Stimulated activated memory B cell treated with anti-CD40 and anti-IgM and Interleukin-4, amounts not matched to agents 10 μg/mL and 1 μg/mL and 100 μg/mL, for 72 hours (primary cell): ENCODE results near the gene NCS1.

ENCODE experiments used
- ATAC-seq: fragments of 150-1000 bp; cut with Tn5 transposase; 2 replicates; pipeline ENCODE4 v1.10.0; 2021
- H3K27ac Mint-ChIP-seq: one replicate; pipeline ENCODE4 v1.8.0; 2022; ENCODE audit warnings: mild to moderate bottlenecking, mixed read lengths
- H3K27me3 Mint-ChIP-seq: one replicate; pipeline ENCODE4 v1.8.0; 2022; ENCODE audit warnings: mixed read lengths
- H3K36me3 Mint-ChIP-seq: one replicate; pipeline ENCODE4 v1.8.0; 2022; ENCODE audit warnings: mixed read lengths
- H3K4me1 Mint-ChIP-seq: one replicate; pipeline ENCODE4 v1.8.0; 2022; ENCODE audit warnings: mixed read lengths
- H3K4me3 Mint-ChIP-seq: one replicate; pipeline ENCODE4 v1.8.0; 2022; ENCODE audit warnings: mild to moderate bottlenecking, moderate library complexity, mixed read lengths
- H3K9me3 Mint-ChIP-seq: one replicate; pipeline ENCODE4 v1.8.0; 2022; ENCODE audit warnings: mixed read lengths

Gene NCS1

DNA sequence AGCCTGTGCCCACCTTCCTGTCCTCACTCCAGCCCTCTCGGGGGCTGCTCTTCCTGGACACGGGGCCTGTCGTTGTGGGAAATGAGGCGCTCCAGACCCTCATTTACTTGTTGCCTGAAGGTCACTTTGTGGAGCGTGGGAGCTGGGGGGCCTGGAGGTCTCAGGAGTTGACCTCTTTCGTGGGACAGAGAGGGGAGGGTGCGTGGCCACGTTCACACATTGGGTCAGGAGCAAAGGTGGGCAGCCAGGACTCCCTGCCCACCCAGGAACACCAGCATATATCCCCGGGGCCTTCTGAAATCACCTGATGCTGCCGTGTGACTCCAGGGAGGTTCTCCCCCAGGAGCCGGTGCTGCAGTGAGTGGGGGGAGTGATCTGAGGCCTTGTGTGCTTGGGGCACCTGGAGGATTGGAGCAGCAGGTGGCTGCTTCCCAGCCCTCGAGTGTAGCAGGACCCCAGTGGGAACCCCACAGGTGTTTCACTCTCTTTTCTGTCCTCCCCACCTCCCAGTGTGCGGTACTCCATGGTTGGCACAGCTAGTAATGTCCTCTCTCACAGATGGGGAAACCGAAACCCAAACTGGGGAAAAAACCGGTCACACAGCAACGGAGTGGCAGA, 20.3 kb downstream of the NCS1 start:
- Mint-ChIP-seq H3K36me3 (no peaks in the 10 kb centered on the region), H3K4me3 (no peak overlapping the region), H3K27ac (no peak overlapping the region), H3K27me3 (peaks cover 49% of the 10 kb centered on the region), H3K4me1 (peaks cover 11% of the 10 kb centered on the region), H3K9me3 (no peaks in the 10 kb centered on the region)
- ATAC-seq = no peak

DNA sequence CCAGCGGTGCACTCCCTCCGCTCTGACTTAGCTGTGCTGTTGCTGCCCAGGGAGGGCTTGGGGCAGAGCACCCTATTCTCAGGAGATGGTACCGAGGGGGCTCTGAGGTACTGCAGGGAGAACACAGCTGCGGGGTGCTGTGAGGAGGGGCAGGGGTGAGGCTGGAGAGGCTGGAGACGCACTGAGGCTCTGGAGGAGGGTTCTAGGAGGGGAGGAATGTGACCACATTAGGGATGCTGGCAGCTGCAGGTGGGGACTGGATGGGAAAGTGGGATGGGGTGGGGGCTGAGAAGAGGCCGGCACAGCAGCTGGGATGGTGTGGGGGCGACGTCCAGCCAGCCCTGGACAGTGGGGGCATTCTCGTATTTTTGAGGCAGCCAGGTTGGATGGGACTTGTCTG, 20.9 kb downstream of the NCS1 start:
- peaks cover 44% of the 10 kb centered on the region for H3K27me3 Mint-ChIP-seq
- no peaks in the 10 kb centered on the region for H3K36me3 Mint-ChIP-seq
- no peak for ATAC-seq
- H3K4me1 Mint-ChIP-seq = peaks cover 11% of the 10 kb centered on the region
- H3K9me3 Mint-ChIP-seq = no peaks in the 10 kb centered on the region
- H3K27ac Mint-ChIP-seq = no peak overlapping the region
- H3K4me3 Mint-ChIP-seq = no peak overlapping the region

DNA sequence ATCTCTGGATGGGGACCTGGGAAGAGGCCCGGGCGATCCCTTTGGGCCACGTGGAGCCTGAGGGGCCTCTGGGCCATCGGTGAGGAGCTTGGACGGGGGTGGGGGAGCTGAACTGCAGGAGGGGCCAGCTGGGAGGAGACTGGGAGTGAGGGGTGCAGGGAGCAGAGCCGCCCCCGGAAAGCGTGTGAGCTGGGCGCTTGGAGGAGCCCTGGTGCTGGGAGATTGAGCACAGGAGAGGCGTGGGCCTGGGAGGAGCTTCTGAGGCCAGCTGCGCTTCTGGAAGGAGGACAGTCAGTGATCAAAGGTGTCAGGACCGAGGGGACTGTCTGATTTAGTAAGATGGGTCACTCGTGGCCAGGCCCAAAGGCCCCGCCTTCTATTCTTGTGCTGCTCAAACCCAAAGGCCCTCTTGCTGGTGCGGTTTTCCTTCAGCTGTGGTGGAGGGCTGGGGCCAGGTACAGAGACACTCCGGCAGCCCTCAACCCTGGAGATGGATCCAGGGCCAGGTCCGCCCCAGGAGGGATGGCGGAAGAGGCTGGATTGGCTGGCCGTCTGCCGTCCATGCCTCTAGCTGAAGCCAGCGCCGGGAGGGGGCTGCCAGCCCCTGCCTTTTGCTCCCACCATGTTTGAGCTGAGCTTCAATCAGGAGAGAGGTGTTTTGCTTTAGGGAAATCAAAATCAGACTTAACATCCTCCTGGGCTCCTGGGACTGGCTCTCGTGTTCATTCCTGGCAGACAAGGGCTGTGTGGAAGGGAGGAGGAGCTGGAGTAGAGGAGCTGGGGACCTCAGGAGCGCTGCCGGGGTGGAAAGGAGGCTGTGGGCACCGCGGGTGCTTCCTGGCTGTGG, 21.6 kb downstream of the NCS1 start:
- peaks cover 44% of the 10 kb centered on the region for H3K27me3 Mint-ChIP-seq
- no peak overlapping the region for H3K4me3 Mint-ChIP-seq
- ATAC-seq = no peak
- H3K4me1 Mint-ChIP-seq = peaks cover 11% of the 10 kb centered on the region
- H3K9me3 Mint-ChIP-seq = no peaks in the 10 kb centered on the region
- peak overlapping the region; percentile 40 for H3K27ac Mint-ChIP-seq
- H3K36me3 Mint-ChIP-seq = no peaks in the 10 kb centered on the region

DNA sequence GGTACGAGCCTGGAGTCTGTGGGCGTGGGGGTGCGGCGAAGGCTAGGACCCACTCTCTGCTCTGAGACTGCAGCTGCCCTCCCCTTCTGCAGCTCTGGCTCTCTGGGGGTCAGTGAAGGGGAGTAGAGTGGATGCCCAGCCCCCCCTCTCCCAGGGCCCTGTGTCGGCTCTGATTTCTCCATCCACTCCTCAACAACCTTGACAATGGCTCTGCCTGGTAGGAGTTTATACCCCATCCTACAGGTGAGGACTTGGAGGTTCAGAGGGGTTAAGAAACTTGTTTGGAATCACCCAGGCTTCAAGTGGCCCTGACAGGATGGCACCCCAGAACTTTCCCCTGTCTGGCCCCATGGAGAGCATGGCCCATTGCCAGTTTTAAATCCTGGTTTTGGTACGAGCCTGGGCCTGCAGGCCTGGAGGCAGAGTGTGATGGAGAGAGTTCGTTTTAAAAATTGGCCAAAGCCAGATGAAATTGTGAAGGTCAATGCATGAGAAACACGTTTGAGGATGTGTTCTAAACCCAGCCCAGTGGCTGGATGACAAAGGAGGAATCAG, 22.3 kb downstream of the NCS1 start:
- Mint-ChIP-seq H3K9me3 (no peaks in the 10 kb centered on the region), H3K36me3 (no peaks in the 10 kb centered on the region), H3K4me3 (no peak overlapping the region), H3K27me3 (peaks cover 44% of the 10 kb centered on the region), H3K27ac (peak overlapping the region; percentile 40), H3K4me1 (peaks cover 11% of the 10 kb centered on the region)
- no peak for ATAC-seq

DNA sequence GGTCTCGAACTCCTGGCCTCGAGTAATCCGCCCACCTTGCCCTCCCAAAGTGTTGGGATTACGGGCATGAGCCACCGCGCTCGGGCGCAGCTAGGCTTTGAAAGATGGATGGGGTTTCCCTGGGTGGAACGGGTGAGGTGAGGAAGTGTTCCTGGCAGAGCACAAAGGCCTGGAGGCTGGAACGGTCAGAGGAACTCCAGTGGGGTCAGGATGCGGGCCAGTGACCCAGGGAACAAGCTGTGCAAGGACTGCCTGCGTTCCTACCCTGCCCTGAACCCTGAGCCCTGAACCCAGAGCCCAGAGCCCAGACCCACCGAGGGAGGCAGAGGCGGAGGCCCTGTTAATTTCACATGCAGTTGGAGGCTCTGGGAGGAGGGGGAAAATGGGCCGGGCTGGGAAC, 23.4 kb downstream of the NCS1 start:
- peaks cover 11% of the 10 kb centered on the region for H3K4me1 Mint-ChIP-seq

DNA sequence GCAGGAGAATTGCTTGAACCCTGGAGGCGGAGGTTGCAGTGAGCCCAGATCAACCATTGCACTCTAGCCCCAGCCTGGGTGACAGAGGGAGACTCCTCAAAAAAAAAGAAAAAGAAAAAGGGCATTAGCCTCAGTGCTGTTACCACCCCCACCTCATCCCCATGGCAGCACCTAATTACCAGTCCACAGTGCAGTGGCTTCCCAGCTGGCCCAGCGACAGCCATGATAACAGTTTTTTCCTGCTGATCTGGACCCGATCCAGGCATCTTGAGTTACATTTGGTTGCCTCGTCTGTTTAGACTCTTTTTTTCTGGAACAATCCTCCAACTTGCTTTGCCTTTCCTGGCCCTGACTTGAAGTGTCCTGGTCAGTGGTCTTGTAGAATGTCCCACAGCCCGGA, 24.4 kb downstream of the NCS1 start:
- peaks cover 11% of the 10 kb centered on the region for H3K4me1 Mint-ChIP-seq
- H3K27ac Mint-ChIP-seq = no peak overlapping the region
- peaks cover 33% of the 10 kb centered on the region for H3K27me3 Mint-ChIP-seq
- H3K4me3 Mint-ChIP-seq = no peak overlapping the region
- no peaks in the 10 kb centered on the region for H3K9me3 Mint-ChIP-seq
- ATAC-seq = no peak
- no peaks in the 10 kb centered on the region for H3K36me3 Mint-ChIP-seq

More for the DNA sequence above, 23.4 kb downstream of the NCS1 start:
- peaks cover 43% of the 10 kb centered on the region for H3K27me3 Mint-ChIP-seq
- no peaks in the 10 kb centered on the region for H3K36me3 Mint-ChIP-seq
- H3K27ac Mint-ChIP-seq = no peak overlapping the region
- no peak for ATAC-seq
- no peaks in the 10 kb centered on the region for H3K9me3 Mint-ChIP-seq
- H3K4me3 Mint-ChIP-seq = no peak overlapping the region

DNA sequence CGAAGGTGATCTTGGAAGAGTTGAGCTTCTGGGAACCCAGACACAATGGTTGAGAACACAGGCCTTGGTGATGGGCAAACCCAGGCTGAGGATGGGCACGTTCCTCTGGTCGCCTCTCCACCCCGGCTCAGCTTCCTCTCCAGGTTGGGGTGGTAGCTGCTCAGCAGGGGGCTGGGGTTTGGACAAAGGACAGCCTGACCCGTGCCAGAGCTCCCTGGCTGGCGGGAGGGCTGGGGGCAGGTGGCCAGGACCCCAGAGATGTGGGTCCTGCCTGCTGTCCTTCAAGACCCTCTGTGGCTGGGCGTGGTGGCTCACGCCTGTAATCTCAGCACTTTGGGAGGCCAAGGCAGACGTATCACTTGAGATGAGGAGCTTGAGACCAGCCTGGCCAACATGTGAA, 25.2 kb downstream of the NCS1 start:
- peaks cover 11% of the 10 kb centered on the region for H3K4me1 Mint-ChIP-seq
- no peaks in the 10 kb centered on the region for H3K9me3 Mint-ChIP-seq
- H3K4me3 Mint-ChIP-seq = no peak overlapping the region
- no peak overlapping the region for H3K27ac Mint-ChIP-seq
- peaks cover 26% of the 10 kb centered on the region for H3K27me3 Mint-ChIP-seq
- ATAC-seq = no peak
- no peaks in the 10 kb centered on the region for H3K36me3 Mint-ChIP-seq

DNA sequence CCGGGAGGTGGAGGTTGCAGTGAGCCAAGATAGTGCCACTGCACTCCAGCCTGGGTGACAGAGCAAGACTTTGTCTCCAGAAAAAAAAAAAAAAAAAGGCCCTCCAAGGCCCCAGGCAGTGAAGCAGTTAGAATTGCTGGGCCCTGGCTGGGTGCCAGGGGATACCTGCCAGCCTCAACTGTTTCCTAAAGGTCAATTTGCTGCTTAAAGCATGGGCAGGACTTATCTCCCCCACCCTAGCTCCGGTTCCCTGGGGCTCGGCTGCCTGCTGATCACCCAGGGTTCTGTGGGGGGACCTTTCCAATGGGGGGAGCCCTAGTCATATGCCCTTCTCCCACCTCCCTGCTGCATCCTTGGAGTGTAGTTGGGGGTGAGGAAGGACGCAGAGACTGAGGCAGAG, 25.7 kb downstream of the NCS1 start:
- no peaks in the 10 kb centered on the region for H3K9me3 Mint-ChIP-seq
- H3K27ac Mint-ChIP-seq = no peak overlapping the region

DNA sequence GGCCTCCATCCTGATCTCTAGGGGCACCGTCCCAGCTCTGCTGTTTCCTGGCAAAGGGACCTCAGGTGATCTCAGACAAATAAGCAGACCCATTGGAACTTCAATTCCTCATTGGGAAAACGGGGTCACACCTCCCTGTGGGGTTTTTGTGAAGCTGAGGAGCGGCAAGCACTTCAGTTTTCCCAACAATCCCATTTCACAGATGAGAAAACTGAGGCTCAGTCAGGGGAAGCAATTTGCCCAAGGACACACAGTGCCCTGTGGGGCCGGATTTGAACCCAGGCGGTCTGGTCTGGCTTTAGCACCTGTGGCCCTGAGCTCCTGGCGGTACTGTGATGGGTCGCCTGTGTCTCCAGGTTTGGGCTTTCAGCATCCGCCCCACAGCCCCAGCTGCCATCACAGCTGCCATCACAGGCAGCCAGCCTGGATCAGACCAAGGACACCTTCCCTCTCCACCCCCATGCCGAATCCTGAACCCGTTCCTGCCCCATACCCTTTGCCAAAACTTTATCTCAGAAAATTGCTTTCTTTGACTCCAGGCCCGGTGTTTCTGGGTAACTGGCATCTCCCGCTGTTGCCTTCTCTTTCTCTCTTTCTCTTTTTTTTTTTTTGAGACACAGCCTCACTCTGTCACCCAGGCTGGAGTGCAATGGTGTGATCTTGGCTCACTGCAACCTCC, 26.4 kb downstream of the NCS1 start:
- Mint-ChIP-seq H3K9me3 (no peaks in the 10 kb centered on the region), H3K4me3 (no peak overlapping the region), H3K4me1 (no peaks in the 10 kb centered on the region), H3K36me3 (no peaks in the 10 kb centered on the region), H3K27me3 (peaks cover 13% of the 10 kb centered on the region), H3K27ac (no peak overlapping the region)
- ATAC-seq = no peak

More for the DNA sequence above, 25.7 kb downstream of the NCS1 start:
- no peaks in the 10 kb centered on the region for H3K36me3 Mint-ChIP-seq
- H3K27me3 Mint-ChIP-seq = peaks cover 21% of the 10 kb centered on the region
- ATAC-seq = no peak
- H3K4me3 Mint-ChIP-seq = no peak overlapping the region
- peaks cover 7% of the 10 kb centered on the region for H3K4me1 Mint-ChIP-seq

DNA sequence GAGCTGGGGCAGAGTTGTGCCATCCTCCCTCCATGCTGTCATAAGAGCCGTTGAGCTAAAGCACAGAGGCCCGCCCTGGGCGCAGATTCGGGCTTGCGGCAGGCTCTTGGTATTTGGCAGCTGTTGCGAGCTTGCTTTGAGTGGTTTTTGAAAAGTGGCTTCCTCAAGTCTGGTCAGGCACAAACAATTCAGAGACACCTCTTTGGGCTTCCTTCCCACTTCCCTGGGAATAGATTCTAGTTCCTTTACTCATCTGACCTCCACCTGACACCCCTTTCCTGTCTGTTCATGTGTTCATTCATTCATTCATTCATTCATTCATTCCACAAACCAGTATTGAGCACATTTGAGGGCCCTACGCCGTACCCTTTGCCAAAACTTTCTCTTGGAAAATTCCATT, 27.4 kb downstream of the NCS1 start:
- Mint-ChIP-seq H3K4me1 (no peaks in the 10 kb centered on the region), H3K36me3 (no peaks in the 10 kb centered on the region), H3K27me3 (peaks cover 4% of the 10 kb centered on the region), H3K27ac (no peak overlapping the region), H3K9me3 (no peaks in the 10 kb centered on the region), H3K4me3 (no peak overlapping the region)
- no peak for ATAC-seq

DNA sequence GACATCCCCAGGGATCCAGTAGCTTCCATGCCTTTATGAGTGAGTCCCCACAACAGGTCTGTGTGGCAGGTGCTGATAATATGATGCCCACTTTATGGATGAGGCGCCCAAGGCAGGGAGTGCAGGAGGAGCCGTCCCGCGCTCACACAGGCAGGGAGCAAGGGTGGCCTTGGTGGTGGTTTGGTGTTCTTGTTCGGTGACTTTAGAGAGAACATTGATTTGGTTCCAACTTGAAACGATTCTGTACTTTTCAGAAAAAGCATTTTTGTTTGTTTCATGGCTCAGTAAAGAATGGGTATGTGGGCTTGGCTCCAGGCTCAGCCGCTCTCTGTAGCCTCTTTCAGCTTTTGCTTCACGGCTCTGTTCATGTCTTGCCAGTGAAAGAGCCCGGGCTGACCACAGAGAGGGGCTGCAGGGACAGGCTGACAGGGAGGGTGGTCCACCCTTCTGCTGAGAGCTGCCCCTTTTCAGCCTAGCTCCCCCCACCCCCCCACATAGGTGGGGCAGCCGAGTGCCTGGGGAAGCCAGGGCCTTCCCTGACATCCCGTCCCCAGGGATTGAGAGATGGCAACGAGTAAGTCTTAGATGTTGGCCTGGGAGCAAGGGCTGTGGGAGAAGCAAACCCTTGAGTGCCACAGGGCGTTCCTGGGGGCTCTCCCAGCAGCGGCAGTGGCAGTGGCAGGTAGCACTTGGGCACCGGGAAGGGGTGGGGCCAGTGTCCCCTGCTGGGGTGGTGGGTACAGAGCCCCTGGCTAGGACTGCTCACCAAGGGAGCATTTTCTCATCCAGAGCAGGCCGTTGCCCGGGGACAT, 28.0 kb downstream of the NCS1 start:
- H3K36me3 Mint-ChIP-seq = no peaks in the 10 kb centered on the region
- ATAC-seq = peak; percentile 48
- H3K9me3 Mint-ChIP-seq = no peaks in the 10 kb centered on the region
- no peaks in the 10 kb centered on the region for H3K27me3 Mint-ChIP-seq
- no peak overlapping the region for H3K4me3 Mint-ChIP-seq
- H3K27ac Mint-ChIP-seq = no peak overlapping the region
- no peaks in the 10 kb centered on the region for H3K4me1 Mint-ChIP-seq

DNA sequence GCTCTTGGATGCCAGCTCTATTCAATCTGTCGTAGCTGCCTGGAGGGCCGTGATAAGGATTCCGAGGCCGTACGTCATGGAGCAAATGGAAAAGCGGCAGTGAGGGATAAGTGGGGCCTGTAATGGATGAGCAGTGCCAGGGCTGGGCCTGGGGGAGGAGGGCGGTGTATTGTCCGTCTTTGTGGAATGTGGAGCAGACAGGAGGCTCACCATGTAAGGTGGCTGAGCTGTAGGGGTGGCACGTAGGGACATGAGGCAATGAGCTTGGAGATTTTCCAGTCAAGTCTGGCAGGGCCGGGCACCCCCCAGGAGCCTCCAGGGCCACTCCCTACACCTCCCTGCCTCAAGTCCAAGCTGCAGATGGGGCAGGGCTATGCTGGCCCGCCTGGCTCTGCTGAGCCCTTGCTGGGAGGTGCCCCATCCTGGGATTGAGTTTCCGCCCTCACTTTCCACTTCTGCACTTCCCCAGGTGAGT, 29.2 kb downstream of the NCS1 start:
- no peaks in the 10 kb centered on the region for H3K4me1 Mint-ChIP-seq
- peak; percentile 18 for ATAC-seq
- H3K36me3 Mint-ChIP-seq = no peaks in the 10 kb centered on the region
- H3K4me3 Mint-ChIP-seq = no peak overlapping the region
- no peaks in the 10 kb centered on the region for H3K27me3 Mint-ChIP-seq
- no peak overlapping the region for H3K27ac Mint-ChIP-seq
- no peaks in the 10 kb centered on the region for H3K9me3 Mint-ChIP-seq

DNA sequence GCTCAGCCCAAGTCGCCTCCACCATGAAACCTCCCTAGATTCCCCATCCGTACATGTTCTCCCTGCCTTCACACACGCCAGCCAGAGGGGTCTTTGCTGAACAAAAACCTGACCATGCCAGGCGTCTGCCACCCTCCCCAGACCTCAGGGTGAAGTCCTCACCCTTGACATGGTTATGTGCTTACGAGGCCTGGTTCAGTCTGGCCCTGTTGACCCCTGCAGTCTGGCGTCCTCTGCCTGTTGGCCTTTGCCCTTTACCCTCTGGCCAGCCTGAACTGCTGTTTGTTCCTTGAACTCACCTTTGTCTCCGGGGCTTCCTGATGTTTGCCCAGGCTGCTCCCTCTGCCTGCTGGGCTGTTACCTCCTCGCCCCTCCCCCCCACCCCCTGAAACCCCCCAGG, 29.8 kb downstream of the NCS1 start:
- Mint-ChIP-seq H3K27ac (no peak overlapping the region), H3K27me3 (no peaks in the 10 kb centered on the region), H3K4me1 (no peaks in the 10 kb centered on the region), H3K9me3 (no peaks in the 10 kb centered on the region), H3K36me3 (no peaks in the 10 kb centered on the region), H3K4me3 (no peak overlapping the region)
- no peak for ATAC-seq

DNA sequence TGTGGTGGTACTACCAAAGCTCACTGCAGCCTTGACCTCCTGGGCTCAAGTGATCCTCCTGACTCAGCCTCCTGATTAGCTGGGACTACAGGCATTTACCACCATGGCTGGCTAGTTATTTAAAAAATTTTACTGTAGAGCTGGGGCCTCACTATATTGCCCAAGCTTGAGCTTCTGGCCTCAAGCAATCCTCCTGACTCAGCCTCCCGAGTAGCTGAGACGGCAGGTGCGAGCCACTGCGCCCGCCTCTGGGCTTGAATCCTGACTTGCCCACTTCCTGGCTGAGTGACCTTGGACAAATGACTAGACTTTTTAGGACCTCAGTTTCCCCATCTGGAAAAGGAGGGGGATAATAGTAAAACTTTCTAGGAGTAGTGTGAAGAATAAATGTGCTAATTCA, 32.1 kb downstream of the NCS1 start:
- Mint-ChIP-seq H3K36me3 (no peaks in the 10 kb centered on the region), H3K27ac (no peak overlapping the region), H3K9me3 (no peaks in the 10 kb centered on the region), H3K27me3 (peaks cover 16% of the 10 kb centered on the region), H3K4me1 (peaks cover 6% of the 10 kb centered on the region), H3K4me3 (no peak overlapping the region)
- no peak for ATAC-seq

DNA sequence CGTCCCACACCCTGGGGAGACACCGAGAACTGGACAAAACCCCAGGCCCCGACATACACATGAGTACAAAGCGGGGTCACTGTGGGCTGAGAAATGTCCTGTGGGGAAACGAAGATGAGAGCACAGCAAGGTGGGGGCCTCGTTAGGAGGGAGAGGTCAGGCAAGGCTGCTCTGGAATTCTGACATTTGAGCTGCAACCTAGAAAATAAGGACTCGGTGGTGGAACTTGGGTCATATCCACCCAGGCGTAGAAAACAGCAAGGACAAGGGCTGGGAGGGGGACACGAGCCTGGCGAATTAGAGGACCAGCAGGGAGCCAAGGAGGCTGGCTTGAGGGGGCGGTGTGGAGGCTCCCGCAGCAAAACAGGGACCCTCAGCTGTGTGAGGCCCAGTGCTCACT, 32.8 kb downstream of the NCS1 start:
- no peaks in the 10 kb centered on the region for H3K9me3 Mint-ChIP-seq
- no peaks in the 10 kb centered on the region for H3K36me3 Mint-ChIP-seq
- ATAC-seq = no peak
- H3K27me3 Mint-ChIP-seq = peaks cover 22% of the 10 kb centered on the region
- H3K27ac Mint-ChIP-seq = no peak overlapping the region
- H3K4me3 Mint-ChIP-seq = no peak overlapping the region
- peaks cover 6% of the 10 kb centered on the region for H3K4me1 Mint-ChIP-seq
